B cell (primary cell): ENCODE results near the gene ADSS1. TPM values are rescaled to one million over a fixed set of nuclear protein-coding genes. Genes with fewer than 3 reads are reported as not detected.

ENCODE experiments used
- ATAC-seq: fragments of 200-7000 bp; cut with Tn5 transposase; one replicate; pipeline ENCODE4 v1.10.0; 2021; ENCODE audit warnings: low read depth, mild to moderate bottlenecking, moderate number of reproducible peaks, moderate library complexity
- CTCF ChIA-PET: fragments of 350-600 bp; sonication (Branson Sonifier 250); formaldehyde crosslinking; loops from one replicate; lab custom pipeline; 2021; ENCODE audit warnings: antibody characterized with exemption, inconsistent platforms; lab: Charles Lee
- POLR2A ChIA-PET: fragments of 350-600 bp; sonication (Branson Sonifier 250); formaldehyde crosslinking; loops from one replicate; lab custom pipeline; 2021; ENCODE audit warnings: antibody characterized with exemption; lab: Charles Lee
- DNase-seq: peaks from one replicate; pipeline ENCODE4 v3.0.0; 2013
- H2AFZ ChIP-seq: 2 replicates; pipeline ENCODE4 v1.6.1; 2012; ENCODE audit warnings: mild to moderate bottlenecking, low read depth, low read length; ENCODE audit not compliant: insufficient read depth, poor library complexity, severe bottlenecking
- H3K27ac ChIP-seq, 2 donors: 1 replicate in 1 of 2; 2 replicates in 1 of 2; pipeline ENCODE4 v1.5.1; 2012 to 2013; ENCODE audit warnings: low read length in 2 of 2, mild to moderate bottlenecking in 2 of 2, moderate library complexity in 1 of 2
- H3K27me3 ChIP-seq, 4 experiments: fragments of 200-600 bp in 1 of 4; sonication (generic) in 1 of 4; replicated peaks in 1 of 4; 1 replicate in 2 of 4; 2 replicates in 2 of 4; pipeline versions ENCODE4 v1.6.1 to v1.7.0; 2013 to 2016; ENCODE audit warnings: low read length in 3 of 4, mild to moderate bottlenecking in 2 of 4, mixed read lengths in 1 of 4, moderate library complexity in 1 of 4; ENCODE audit not compliant: insufficient read depth in 4 of 4, control insufficient read depth in 3 of 4; ENCODE audit errors: control extremely low read depth in 1 of 4
- H3K36me3 ChIP-seq, 2 experiments: replicated peaks in 1 of 2; 1 replicate in 1 of 2; 2 replicates in 1 of 2; pipeline versions ENCODE4 v1.6.1 to v1.7.1; 2013; ENCODE audit warnings: low read length in 1 of 2; ENCODE audit not compliant: insufficient read depth in 2 of 2, control insufficient read depth in 1 of 2; ENCODE audit errors: control extremely low read depth in 1 of 2, extremely low read depth in 1 of 2
- H3K4me1 ChIP-seq, 2 donors: fragments of 200-600 bp in 1 of 2; sonication (generic) in 1 of 2; 1 replicate in 1 of 2; 2 replicates in 1 of 2; pipeline versions ENCODE4 v1.5.1 to v1.6.1; 2013 to 2017; ENCODE audit warnings: low read length in 2 of 2; ENCODE audit not compliant: control insufficient read depth in 2 of 2, insufficient read depth in 2 of 2
- H3K4me2 ChIP-seq: replicated peaks from 2 replicates; pipeline ENCODE3; 2012; ENCODE audit warnings: mild to moderate bottlenecking, low read depth, low read length; ENCODE audit not compliant: poor library complexity, severe bottlenecking
- H3K4me3 ChIP-seq, 5 experiments: fragments of 200-600 bp in 1 of 5; sonication (generic) in 1 of 5; 1 replicate in 3 of 5; 2 replicates in 2 of 5; pipeline versions ENCODE4 v1.5.1 to v1.7.0; 2011 to 2016; ENCODE audit warnings: low read length in 4 of 5, mild to moderate bottlenecking in 4 of 5, low read depth in 2 of 5, control low read depth in 1 of 5, moderate library complexity in 1 of 5; ENCODE audit not compliant: insufficient read depth in 1 of 5; ENCODE audit errors: control extremely low read depth in 1 of 5, extremely low read depth in 1 of 5
- H3K79me2 ChIP-seq: fragments of 200-600 bp; sonication (generic); one replicate; pipeline ENCODE4 v1.6.0; 2016; ENCODE audit warnings: low read length; ENCODE audit not compliant: control insufficient read depth, insufficient read depth
- H3K9ac ChIP-seq: fragments of 200-600 bp; sonication (generic); 2 replicates; pipeline ENCODE4 v1.6.1; 2017; ENCODE audit warnings: mild to moderate bottlenecking, low read length, moderate library complexity
- H3K9me3 ChIP-seq, 3 donors: one replicate each; pipeline versions ENCODE4 v1.6.1 to v1.7.1; 2013; ENCODE audit warnings: low read length in 2 of 3; ENCODE audit not compliant: control insufficient read depth in 2 of 3, insufficient read depth in 1 of 3; ENCODE audit errors: control extremely low read depth in 1 of 3
- H4K20me1 ChIP-seq: 2 replicates; pipeline ENCODE4 v1.6.0; 2012; ENCODE audit warnings: mild to moderate bottlenecking, low read length; ENCODE audit not compliant: insufficient read depth, control insufficient read depth, poor library complexity, severe bottlenecking
- H3K27ac Mint-ChIP-seq: one replicate; pipeline ENCODE4 v1.8.0; 2021; ENCODE audit warnings: mixed read lengths
- H3K27me3 Mint-ChIP-seq: one replicate; pipeline ENCODE4 v1.8.0; 2021; ENCODE audit warnings: mixed read lengths
- H3K4me1 Mint-ChIP-seq: one replicate; pipeline ENCODE4 v1.8.0; 2021; ENCODE audit warnings: mixed read lengths
- H3K4me3 Mint-ChIP-seq: one replicate; pipeline ENCODE4 v1.8.0; 2021; ENCODE audit warnings: mixed read lengths
- H3K9me3 Mint-ChIP-seq: one replicate; pipeline ENCODE4 v1.8.0; 2022; ENCODE audit warnings: mixed read lengths; ENCODE audit not compliant: insufficient read depth
- EZH2 ChIP-seq: IDR thresholded peaks from 2 replicates; pipeline ENCODE4 v1.6.1; 2012; ENCODE audit warnings: borderline replicate concordance, low read depth, mild to moderate bottlenecking, moderate library complexity, low read length; ENCODE audit not compliant: insufficient read depth, poor library complexity, severe bottlenecking
- WGBS: methylation state at CpG from one replicate; pipeline ENCODE4 v1.1.5; 2013; ENCODE audit warnings: missing lambda C conversion rate; ENCODE audit not compliant: insufficient coverage; 5-methylcytosine and 5-hydroxymethylcytosine counted together
- intact Hi-C: fragments of 100-400 bp; cut with micrococcal nuclease; formaldehyde crosslinking; loops from one replicate; pipeline ENCODE4 v1.10.0; 2022
- polyA plus RNA-seq: library from polyadenylated mRNA; depleted of rRNA; stranded (reverse); fragments of >200 nt; gene quantifications from 2 replicates; pipeline ENCODE4 v1.2.3, GENCODE V29; 2012
- total RNA-seq, 2 donors: library from RNA; stranded (reverse); fragments of 120-200 nt in 1 of 2; gene quantifications; 1 replicate in 1 of 2; 2 replicates in 1 of 2; pipeline versions ENCODE4 v1.2.3 to v1.2.4, GENCODE V29; 2013 to 2022
- TF ChIP-seq, protein P1 (sequence below): fragments of 200-600 bp; IDR thresholded peaks from one replicate; pipeline ENCODE4 v1.8.0; 2022; ENCODE audit warnings: antibody characterized with exemption, mild to moderate bottlenecking

Gene ADSS1
- total and polyA plus RNA-seq, 2 donors (not counting 1 experiment from before 2014, with no cell fraction given): 0.33 to 1.7 TPM

DNA sequence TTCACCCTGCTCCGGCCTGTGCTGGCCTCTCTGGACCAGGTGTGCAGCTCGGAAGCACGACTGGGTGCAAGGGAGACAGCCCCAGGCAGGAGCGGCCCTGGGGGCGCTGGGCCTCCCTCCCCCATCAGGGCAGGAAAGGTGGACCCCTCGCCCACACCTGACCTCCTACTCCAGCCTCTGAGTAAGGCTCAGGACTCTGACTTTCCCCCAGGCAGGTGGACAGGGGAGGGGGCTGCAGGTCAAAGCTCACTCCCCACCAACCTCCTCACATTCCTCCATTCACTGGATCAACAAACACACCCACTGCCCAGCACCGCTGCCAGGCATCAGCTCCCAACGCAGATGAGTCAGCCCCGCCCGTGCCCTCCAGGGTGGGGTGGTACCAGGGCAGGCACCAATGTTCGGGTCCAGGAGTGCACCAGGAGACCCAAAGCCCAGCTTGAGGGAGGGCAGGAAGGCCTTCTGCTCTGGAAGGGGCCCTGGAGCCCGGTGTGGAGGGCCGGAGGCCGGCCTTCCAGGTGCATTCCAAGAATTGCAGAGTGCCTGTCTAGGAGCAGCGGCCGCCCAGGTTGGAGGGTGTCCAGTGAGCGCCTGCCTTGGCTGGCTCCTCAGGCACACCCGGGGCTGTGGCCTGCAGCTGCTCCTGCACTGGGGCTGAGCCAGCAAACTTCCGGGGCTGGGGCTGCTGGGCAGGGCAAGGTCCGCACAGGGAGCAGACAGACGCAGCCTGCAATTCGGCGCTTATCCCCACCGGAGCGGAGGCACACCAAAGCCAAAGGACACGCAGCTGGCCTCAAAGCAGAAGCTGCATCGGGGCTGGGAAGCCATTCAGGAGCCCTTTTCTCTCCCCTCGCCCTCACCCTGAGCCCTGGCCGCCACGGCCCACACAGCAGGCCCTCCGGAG is 36.2 kb upstream of the ADSS1 start:
- 87% methylated on average over 27 of the region's 31 CpGs for WGBS
- peaks cover 60% of the 10 kb centered on the region for H3K4me1 Mint-ChIP-seq
- H3K27me3 ChIP-seq: no peaks in the 10 kb centered on the region

More for the DNA sequence above, 36.2 kb upstream of the ADSS1 start:
- H3K4me3 ChIP-seq: no peak overlapping the region
- H3K9me3 ChIP-seq: no peaks in the 10 kb centered on the region
- H3K4me2 ChIP-seq: peak overlapping the region; percentile 87
- peaks cover 34% of the 10 kb centered on the region for H3K79me2 ChIP-seq
- intact Hi-C loops: loop anchor here (2.0 kb wide), 1 partner anchor 31 kb away; no protein-coding TSS in a partner anchor
- ChIA-PET CTCF (interaction anchor here (1.0 to 2.4 kb wide), 2 partner anchors 30 to 40 kb away, joined by 4 to 6 read pairs; no protein-coding TSS in a partner anchor), POLR2A (interaction anchor here (1.1 to 1.3 kb wide), 4 partner anchors 8 to 30 kb away, joined by 3 to 6 read pairs (median 4); no protein-coding TSS in a partner anchor)
- H4K20me1 ChIP-seq: peaks cover 30% of the 10 kb centered on the region
- H3K36me3 ChIP-seq: peaks cover 0 to 7% of the 10 kb centered on the region in 2 experiments
- H3K27ac ChIP-seq: peak overlapping the region in 1 of 2 donors; percentile 71
- peak overlapping the region; percentile 80 for H3K27ac Mint-ChIP-seq
- no peak overlapping the region for H2AFZ ChIP-seq
- no peak overlapping the region for H3K9ac ChIP-seq
- no peaks in the 10 kb centered on the region for H3K27me3 Mint-ChIP-seq
- DNase-seq (no peak), ATAC-seq (no peak)
- peaks cover 40 to 73% of the 10 kb centered on the region in 2 donors for H3K4me1 ChIP-seq
- peak overlapping the region; percentile 52 for H3K4me3 Mint-ChIP-seq
- no peaks in the 10 kb centered on the region for H3K9me3 Mint-ChIP-seq
- TF ChIP-seq EZH2: no peak
- TF ChIP-seq, protein P1, sequence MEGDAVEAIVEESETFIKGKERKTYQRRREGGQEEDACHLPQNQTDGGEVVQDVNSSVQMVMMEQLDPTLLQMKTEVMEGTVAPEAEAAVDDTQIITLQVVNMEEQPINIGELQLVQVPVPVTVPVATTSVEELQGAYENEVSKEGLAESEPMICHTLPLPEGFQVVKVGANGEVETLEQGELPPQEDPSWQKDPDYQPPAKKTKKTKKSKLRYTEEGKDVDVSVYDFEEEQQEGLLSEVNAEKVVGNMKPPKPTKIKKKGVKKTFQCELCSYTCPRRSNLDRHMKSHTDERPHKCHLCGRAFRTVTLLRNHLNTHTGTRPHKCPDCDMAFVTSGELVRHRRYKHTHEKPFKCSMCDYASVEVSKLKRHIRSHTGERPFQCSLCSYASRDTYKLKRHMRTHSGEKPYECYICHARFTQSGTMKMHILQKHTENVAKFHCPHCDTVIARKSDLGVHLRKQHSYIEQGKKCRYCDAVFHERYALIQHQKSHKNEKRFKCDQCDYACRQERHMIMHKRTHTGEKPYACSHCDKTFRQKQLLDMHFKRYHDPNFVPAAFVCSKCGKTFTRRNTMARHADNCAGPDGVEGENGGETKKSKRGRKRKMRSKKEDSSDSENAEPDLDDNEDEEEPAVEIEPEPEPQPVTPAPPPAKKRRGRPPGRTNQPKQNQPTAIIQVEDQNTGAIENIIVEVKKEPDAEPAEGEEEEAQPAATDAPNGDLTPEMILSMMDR: no peak
